ENCODE measurements around the gene ZMIZ2. TPM values are rescaled to one million over a fixed set of nuclear protein-coding genes. Genes with fewer than 3 reads are reported as not detected.

Gene ZMIZ2
- total RNA-seq, 1 experiment from 2014 or later, result 91.3 TPM

- Histone ChIP-seq H3K9ac (ENCODE audit: low read length) (no peak overlapping the region), H3K27ac (ENCODE audit: low read depth, low read length) (no peak overlapping the region), H3K4me1 (ENCODE audit: control insufficient read depth in 1 of 2, insufficient read depth in 2 of 2, low read length in 2 of 2) (peaks cover 9 to 41% of the 10 kb centered on the region in 2 experiments; a peak in 3 of 4 replicates), H4K20me1 (ENCODE audit: insufficient read depth) (peaks cover 20% of the 10 kb centered on the region; the same call in 1 of the 2 replicates), H3K79me2 (ENCODE audit: insufficient read depth, low read length) (peaks cover 39% of the 10 kb centered on the region), H3K27me3 (ENCODE audit: insufficient read depth, low read length) (no peaks in the 10 kb centered on the region), H3K9me2 (ENCODE audit: insufficient read depth) (no peaks in the 10 kb centered on the region), H3K4me3 (replicated peaks in 1 of 2; ENCODE audit: low read depth in 1 of 2, low read length in 2 of 2) (no peak overlapping the region), H3K36me3 (ENCODE audit: control insufficient read depth in 1 of 2, insufficient read depth in 2 of 2, low read length in 2 of 2) (peaks cover 2 to 19% of the 10 kb centered on the region in 2 experiments; a peak in 3 of 4 replicates), H3K4me2 (ENCODE audit: low read length) (no peak overlapping the region), H3K9me3 (ENCODE audit: control insufficient read depth in 1 of 2, insufficient read depth in 1 of 2, low read depth in 1 of 2, low read length in 2 of 2) (no peaks in the 10 kb centered on the region), H2AFZ (ENCODE audit: low read depth, low read length, poor library complexity, severe bottlenecking) (no peak overlapping the region)
- intact Hi-C loops (cut with micrococcal nuclease), result loop anchor here (10.0 kb wide), 1 partner anchor 130 kb away; no protein-coding TSS in a partner anchor
- RAD21 ChIA-PET (ENCODE audit: low non-redundant PET in 1 of 2, low total read pairs in 2 of 2, uncharacterized antibody in 2 of 2, unreplicated experiment in 2 of 2), result no interaction called here
- no peak for TF ChIP-seq EZH2 (IDR thresholded peaks at IDR 0.05)
- no TSS peak for BruUV-seq (replicated peaks)
- POLR2A ChIA-PET, result no interaction called here
- DNase-seq (ENCODE audit: low read depth, low spot score), result no peak
- CTCF ChIA-PET, result interaction anchor here (1.5 kb wide), 1 partner anchor 54 kb away, joined by 3 read pairs; the partner anchor contains the start of gene H2AZ2
- ATAC-seq, result no peak
Observed at GRCh38 chr7:44794331-44794730, 45.7 kb downstream of the ZMIZ2 start.

- peaks cover 31% of the 10 kb centered on the region; the same call in 1 of the 2 replicates for H4K20me1 ChIP-seq (ENCODE audit: insufficient read depth)
- H3K36me3 ChIP-seq (ENCODE audit: control insufficient read depth in 1 of 2, insufficient read depth in 2 of 2, low read length in 2 of 2), result peaks cover 13 to 37% of the 10 kb centered on the region in 2 experiments
- peak overlapping the region; percentile 90 for H3K4me2 ChIP-seq (ENCODE audit: low read length)
- TSS peak; percentile 77 for BruUV-seq (replicated peaks)
- peak overlapping the region; percentile 93 for H3K27ac ChIP-seq (ENCODE audit: low read depth, low read length)
- H3K4me1 ChIP-seq (ENCODE audit: control insufficient read depth in 1 of 2, insufficient read depth in 2 of 2, low read length in 2 of 2), result peaks cover 9 to 41% of the 10 kb centered on the region in 2 experiments; a peak in 3 of 4 replicates
- no peaks in the 10 kb centered on the region for H3K27me3 ChIP-seq (ENCODE audit: insufficient read depth, low read length)
- peaks cover 57% of the 10 kb centered on the region for H3K79me2 ChIP-seq (ENCODE audit: insufficient read depth, low read length)
- peak; percentile 37 for ATAC-seq
- TF ChIP-seq MAX (IDR thresholded peaks at IDR 0.05) (peak; percentile 89), REST (IDR thresholded peaks at IDR 0.05; ENCODE audit: low read depth) (no peak), EGR1 (IDR thresholded peaks at IDR 0.05; ENCODE audit: low read depth) (no peak; the same call in 1 of the 2 replicates), ZFX (IDR thresholded peaks at IDR 0.05) (no peak)
- H3K9me3 ChIP-seq (ENCODE audit: control insufficient read depth in 1 of 2, insufficient read depth in 1 of 2, low read depth in 1 of 2, low read length in 2 of 2), result no peaks in the 10 kb centered on the region
- peak overlapping the region; percentile 100 for H3K9ac ChIP-seq (ENCODE audit: low read length)
- ChIA-PET POLR2A (interaction anchor here (1.0 kb wide), 1 partner anchor 9 kb away, joined by 3 read pairs; no protein-coding TSS in a partner anchor), RAD21 (ENCODE audit: low non-redundant PET in 1 of 2, low total read pairs in 2 of 2, uncharacterized antibody in 2 of 2, unreplicated experiment in 2 of 2) (no interaction called here), CTCF (no interaction called here)
- H3K4me3 ChIP-seq (replicated peaks in 1 of 2; ENCODE audit: low read depth in 1 of 2, low read length in 2 of 2), result peak overlapping the region; percentile 80 to 96
- no peaks in the 10 kb centered on the region for H3K9me2 ChIP-seq (ENCODE audit: insufficient read depth)
- H2AFZ ChIP-seq (ENCODE audit: low read depth, low read length, poor library complexity, severe bottlenecking), result no peak overlapping the region
- intact Hi-C loops (cut with micrococcal nuclease), result loop anchor here (1.0 to 10.0 kb wide), 4 partner anchors 51 to 207 kb away; partner anchors contain the start of gene H2AZ2
- peak; percentile 16 for DNase-seq (ENCODE audit: low read depth, low spot score)
Observed at GRCh38 chr7:44796034-44796503, 47.4 kb downstream of the ZMIZ2 start.

Data from HCT116 (cell line).